Hepatocyte (in vitro differentiated cells): ENCODE data around the gene ZNF483. TPM values are rescaled to one million over a fixed set of nuclear protein-coding genes. Genes with fewer than 3 reads are reported as not detected.
A peak's percentile ranks its signal among the peaks of the same experiment; 100 is the strongest.
"Not testable (repeated sequence)": the region's sequence is repeated elsewhere in the genome, so short reads cannot be mapped to it uniquely, and the experiment has no call there.

ENCODE experiments used
- DNase-seq: peaks from one replicate; pipeline ENCODE4 v3.0.0-alpha.2; 2016; ENCODE audit warnings: low spot score
- H2AFZ ChIP-seq: fragments of 200-600 bp; sonication (generic); 2 replicates; pipeline ENCODE4 v1.6.0; 2016; ENCODE audit warnings: antibody characterized with exemption, mild to moderate bottlenecking
- H3K27ac ChIP-seq: fragments of 200-600 bp; sonication (generic); 2 replicates; pipeline ENCODE4 v1.5.1; 2016; ENCODE audit warnings: mild to moderate bottlenecking
- H3K27me3 ChIP-seq: fragments of 200-600 bp; sonication (generic); 2 replicates; pipeline ENCODE4 v1.6.1; 2016
- H3K36me3 ChIP-seq: fragments of 200-600 bp; sonication (generic); replicated peaks from 2 replicates; pipeline ENCODE4 v1.5.1; 2016; ENCODE audit warnings: low read depth; ENCODE audit not compliant: insufficient read depth
- H3K4me1 ChIP-seq: fragments of 200-600 bp; sonication (generic); 2 replicates; pipeline ENCODE4 v1.5.1; 2016; ENCODE audit warnings: mild to moderate bottlenecking, moderate library complexity; ENCODE audit not compliant: insufficient read depth
- H3K4me2 ChIP-seq: fragments of 200-600 bp; sonication (generic); 2 replicates; pipeline ENCODE4 v1.6.0; 2016
- H3K4me3 ChIP-seq: fragments of 200-600 bp; sonication (generic); 2 replicates; pipeline ENCODE4 v1.5.1; 2016; ENCODE audit warnings: mild to moderate bottlenecking
- H3K79me2 ChIP-seq: fragments of 200-600 bp; sonication (generic); 2 replicates; pipeline ENCODE4 v1.6.0; 2017; ENCODE audit warnings: mild to moderate bottlenecking
- H3K9me2 ChIP-seq: fragments of 200-600 bp; sonication (generic); replicated peaks from 2 replicates; pipeline ENCODE4 v1.6.0; 2017; ENCODE audit warnings: mild to moderate bottlenecking; ENCODE audit not compliant: insufficient read depth
- H3K9me3 ChIP-seq: fragments of 200-600 bp; sonication (generic); 2 replicates; pipeline ENCODE4 v1.5.1; 2016; ENCODE audit warnings: low read depth, mild to moderate bottlenecking
- H4K20me1 ChIP-seq: fragments of 200-600 bp; sonication (generic); 2 replicates; pipeline ENCODE4 v1.6.0; 2016; ENCODE audit warnings: mild to moderate bottlenecking; ENCODE audit not compliant: insufficient read depth, poor library complexity, severe bottlenecking
- EZH2 ChIP-seq: fragments of 200-600 bp; sonication (generic); IDR thresholded peaks from 2 replicates; pipeline ENCODE4 v1.6.1; 2016; ENCODE audit warnings: antibody characterized with exemption, mild to moderate bottlenecking, borderline replicate concordance
- EZH2phosphoT487 ChIP-seq: fragments of 200-600 bp; sonication (generic); IDR thresholded peaks from one replicate; pipeline ENCODE4 v1.6.1; 2018; ENCODE audit warnings: antibody characterized with exemption, mild to moderate bottlenecking, low read depth, moderate library complexity; ENCODE audit not compliant: unreplicated experiment, severe bottlenecking
- WGBS: methylation state at CpG from one replicate; pipeline ENCODE4 v1.1.6; 2016; ENCODE audit warnings: low lambda C conversion rate; ENCODE audit errors: missing lambda C conversion rate; 5-methylcytosine and 5-hydroxymethylcytosine counted together
- polyA plus RNA-seq: library from polyadenylated mRNA; unstranded; fragments of >200 nt; fragmentation: Nextera tagmentation; extraction: Ambion mirVana; gene quantifications from 2 replicates; pipeline ENCODE4 v1.2.1, GENCODE V29; 2016
- total RNA-seq: library from RNA; depleted of rRNA; stranded (reverse); fragments of >200 nt; gene quantifications from 2 replicates; pipeline ENCODE4 v1.2.3, GENCODE V29; 2014
- TF ChIP-seq, protein P1 (sequence below): fragments of 200-600 bp; sonication (generic); IDR thresholded peaks from 2 replicates; pipeline ENCODE4 v1.5.1; 2016; ENCODE audit warnings: antibody characterized with exemption, mild to moderate bottlenecking; ENCODE audit not compliant: poor library complexity

ZNF483 gene
- total and polyA plus RNA-seq, 2 experiments from 2014 or later, result 0.87 to 4.6 TPM

- WGBS, result 1% methylated on average over 41 of the region's 101 CpGs
- Histone ChIP-seq H3K4me2 (peak within 1 kb of the TSS; percentile 77), H3K4me1 (peaks cover 11% of the 10 kb centered on the region), H3K27me3 (no peaks in the 10 kb centered on the region), H3K4me3 (peak within 1 kb of the TSS; percentile 97), H3K36me3 (no peaks in the 10 kb centered on the region), H3K79me2 (peaks cover 36% of the 10 kb centered on the region), H3K9me3 (no peaks in the 10 kb centered on the region), H2AFZ (peak within 1 kb of the TSS; percentile 81), H4K20me1 (peaks cover 8% of the 10 kb centered on the region), H3K9me2 (no peaks in the 10 kb centered on the region), H3K27ac (peak within 1 kb of the TSS; percentile 100)
- TF ChIP-seq EZH2phosphoT487 (no peak), EZH2 (no peak)
- TF ChIP-seq, protein P1, sequence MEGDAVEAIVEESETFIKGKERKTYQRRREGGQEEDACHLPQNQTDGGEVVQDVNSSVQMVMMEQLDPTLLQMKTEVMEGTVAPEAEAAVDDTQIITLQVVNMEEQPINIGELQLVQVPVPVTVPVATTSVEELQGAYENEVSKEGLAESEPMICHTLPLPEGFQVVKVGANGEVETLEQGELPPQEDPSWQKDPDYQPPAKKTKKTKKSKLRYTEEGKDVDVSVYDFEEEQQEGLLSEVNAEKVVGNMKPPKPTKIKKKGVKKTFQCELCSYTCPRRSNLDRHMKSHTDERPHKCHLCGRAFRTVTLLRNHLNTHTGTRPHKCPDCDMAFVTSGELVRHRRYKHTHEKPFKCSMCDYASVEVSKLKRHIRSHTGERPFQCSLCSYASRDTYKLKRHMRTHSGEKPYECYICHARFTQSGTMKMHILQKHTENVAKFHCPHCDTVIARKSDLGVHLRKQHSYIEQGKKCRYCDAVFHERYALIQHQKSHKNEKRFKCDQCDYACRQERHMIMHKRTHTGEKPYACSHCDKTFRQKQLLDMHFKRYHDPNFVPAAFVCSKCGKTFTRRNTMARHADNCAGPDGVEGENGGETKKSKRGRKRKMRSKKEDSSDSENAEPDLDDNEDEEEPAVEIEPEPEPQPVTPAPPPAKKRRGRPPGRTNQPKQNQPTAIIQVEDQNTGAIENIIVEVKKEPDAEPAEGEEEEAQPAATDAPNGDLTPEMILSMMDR, result no peak
- peak; percentile 92 for DNase-seq
Observed at GRCh38 chr9:111483858-111484571, 41.0 kb upstream of the ZNF483 start, which contains the start of gene ECPAS. Gene ECPAS (minus strand): TSS chr9:111484383. CDS start chr9:111472918, 11,465 bp downstream.

DNA sequence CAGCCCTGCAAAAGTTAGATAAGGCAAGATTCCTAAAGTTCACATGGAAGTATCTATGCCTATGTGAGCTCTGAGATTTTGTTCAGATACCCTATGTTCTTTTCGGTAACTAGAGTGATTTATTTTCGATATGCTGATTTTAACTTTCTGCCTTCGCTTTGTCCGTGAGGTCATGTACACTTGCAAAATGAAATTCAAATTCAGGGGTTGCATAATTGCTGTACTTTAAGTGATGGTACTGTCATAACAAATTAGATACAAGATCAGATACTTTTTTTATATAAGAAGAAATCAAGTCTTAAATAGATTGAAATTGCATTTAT lies 40.4 kb upstream of the ZNF483 start:
- 14% methylated on average over 4 of the region's 4 CpGs for WGBS
- peak overlapping the region; percentile 81 for H2AFZ ChIP-seq
- H4K20me1 ChIP-seq, result peaks cover 3% of the 10 kb centered on the region
- H3K4me1 ChIP-seq, result peaks cover 11% of the 10 kb centered on the region
- peaks cover 31% of the 10 kb centered on the region for H3K79me2 ChIP-seq
- H3K9me3 ChIP-seq, result no peaks in the 10 kb centered on the region
- peak overlapping the region; percentile 49 for H3K4me3 ChIP-seq
- peak overlapping the region; percentile 77 for H3K4me2 ChIP-seq
- DNase-seq, result no peak
- no peaks in the 10 kb centered on the region for H3K36me3 ChIP-seq
- H3K9me2 ChIP-seq, result no peaks in the 10 kb centered on the region
- H3K27ac ChIP-seq, result peak overlapping the region; percentile 100
- TF ChIP-seq EZH2phosphoT487, result no peak
- TF ChIP-seq, protein P1, result no peak
- no peaks in the 10 kb centered on the region for H3K27me3 ChIP-seq

DNA sequence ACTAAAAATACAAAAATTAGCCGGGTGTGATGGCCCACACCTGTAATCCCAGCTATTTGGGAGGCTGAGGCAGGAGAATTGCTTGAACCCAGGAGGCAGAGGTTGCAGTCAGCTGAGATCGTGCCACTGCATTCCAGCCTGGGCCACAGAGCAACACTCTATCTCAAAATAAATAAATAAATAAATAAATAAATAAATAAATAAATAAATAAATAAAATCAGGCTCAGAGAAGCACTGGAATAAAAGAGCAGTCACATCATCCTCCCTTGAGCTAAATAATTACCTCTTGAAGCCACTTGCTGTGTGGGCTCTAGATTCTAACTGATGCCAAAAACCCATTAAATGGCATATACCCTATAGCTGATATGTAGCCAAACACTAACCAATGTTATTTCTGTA lies 27.8 kb upstream of the ZNF483 start:
- not testable (repeated sequence) for H2AFZ ChIP-seq, H4K20me1 ChIP-seq, H3K9me3 ChIP-seq, H3K4me3 ChIP-seq, H3K9me2 ChIP-seq, H3K4me1 ChIP-seq, DNase-seq, H3K27ac ChIP-seq, H3K79me2 ChIP-seq, H3K36me3 ChIP-seq, H3K27me3 ChIP-seq, H3K4me2 ChIP-seq
- WGBS, result 91% methylated on average over 2 of the region's 2 CpGs

DNA sequence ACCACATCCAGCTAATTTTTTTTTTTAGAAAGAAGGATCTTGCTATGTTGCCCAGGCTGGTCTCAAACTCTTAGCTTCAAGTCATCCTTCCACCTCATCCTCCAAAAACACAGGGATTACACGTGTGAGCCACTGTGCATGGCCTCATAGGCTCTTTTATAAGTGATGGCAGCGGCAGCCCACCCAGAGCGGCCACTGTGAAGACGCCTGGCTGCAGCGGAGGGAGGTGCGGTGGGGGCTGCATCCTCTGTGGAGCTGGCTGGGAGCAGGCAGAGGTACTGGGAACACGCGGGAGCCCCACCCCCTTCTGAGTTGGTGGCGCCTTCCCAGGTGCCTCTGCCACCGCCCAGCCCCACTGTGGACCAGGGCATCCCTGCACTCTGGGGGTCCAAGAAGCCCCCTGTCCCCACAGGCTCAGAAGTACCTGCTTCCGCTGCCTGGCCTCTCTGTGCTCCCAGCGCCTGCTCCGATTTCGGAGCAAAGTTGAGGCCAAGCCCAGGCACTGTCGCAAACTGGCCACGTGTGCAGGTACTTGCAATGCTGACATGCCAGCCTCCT lies 23.9 kb upstream of the ZNF483 start:
- Histone ChIP-seq H3K79me2 (no peaks in the 10 kb centered on the region), H3K9me2 (no peaks in the 10 kb centered on the region), H2AFZ (no peak overlapping the region), H3K27ac (no peak overlapping the region), H3K4me3 (no peak overlapping the region), H3K36me3 (no peaks in the 10 kb centered on the region), H3K9me3 (no peaks in the 10 kb centered on the region), H3K27me3 (no peaks in the 10 kb centered on the region), H3K4me2 (no peak overlapping the region), H3K4me1 (no peaks in the 10 kb centered on the region), H4K20me1 (no peaks in the 10 kb centered on the region)
- 91% methylated on average over 14 of the region's 16 CpGs for WGBS
- no peak for DNase-seq
- TF ChIP-seq, protein P1, result no peak
- TF ChIP-seq EZH2 (no peak), EZH2phosphoT487 (no peak)
